PC-9 (cell line): ENCODE measurements around the gene NTF4.
"Not testable (repeated sequence)": the region's sequence is repeated elsewhere in the genome, so short reads cannot be mapped to it uniquely, and the experiment has no call there.

ENCODE experiments used
- CTCF ChIP-seq: fragments of 200-600 bp; sonication (generic); conservative IDR thresholded peaks from 2 replicates; pipeline ENCODE4 v1.6.1; 2017; ENCODE audit warnings: mixed run types, antibody characterized with exemption, mild to moderate bottlenecking, moderate library complexity
- EZH2 ChIP-seq: fragments of 200-600 bp; sonication (generic); IDR thresholded peaks from 2 replicates; pipeline ENCODE4 v1.8.0; 2017; ENCODE audit warnings: antibody characterized with exemption, low read depth

GRCh38 chr19:49049834-49050233 is 14.8 kb downstream of the NTF4 start:
- TF ChIP-seq CTCF, EZH2: not testable (repeated sequence)
